ENCODE data around the gene GALNT17. TPM values are rescaled to one million over a fixed set of nuclear protein-coding genes. Genes with fewer than 3 reads are reported as not detected.

Gene GALNT17
- total RNA-seq, 1 experiment from 2014 or later, result not detected

DNA sequence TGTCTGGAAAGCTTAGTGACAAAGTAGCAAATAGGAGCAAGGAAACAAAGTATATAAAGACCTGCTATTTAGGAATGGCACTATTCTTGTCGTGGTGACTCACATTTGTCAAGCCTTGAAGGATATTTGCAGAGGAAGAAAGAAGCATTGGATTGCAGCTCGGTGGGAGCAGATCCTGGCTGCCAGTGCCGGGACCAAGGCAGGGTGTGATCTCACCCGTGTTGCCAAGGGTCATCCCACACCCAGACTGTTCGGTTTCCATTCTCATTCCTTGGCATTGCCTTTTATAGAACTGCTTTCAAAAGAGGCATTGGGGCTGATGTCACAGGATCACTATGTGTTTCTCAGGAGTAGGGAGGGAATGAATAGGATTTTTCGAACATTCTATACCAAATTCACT is 176.2 kb downstream of the GALNT17 start:
- POLR2A ChIA-PET (ENCODE audit: unreplicated experiment), result no interaction called here
- no peaks in the 10 kb centered on the region for H3F3A ChIP-seq (ENCODE audit: insufficient read depth, low read depth)
- no peaks in the 10 kb centered on the region for H3K4me1 ChIP-seq (replicated peaks; ENCODE audit: insufficient read depth)
- H3K9me2 ChIP-seq (ENCODE audit: insufficient read depth), result no peaks in the 10 kb centered on the region
- TF ChIP-seq EZH2 (IDR thresholded peaks at IDR 0.05; ENCODE audit: low read depth), result no peak
- TF ChIP-seq, protein P1, sequence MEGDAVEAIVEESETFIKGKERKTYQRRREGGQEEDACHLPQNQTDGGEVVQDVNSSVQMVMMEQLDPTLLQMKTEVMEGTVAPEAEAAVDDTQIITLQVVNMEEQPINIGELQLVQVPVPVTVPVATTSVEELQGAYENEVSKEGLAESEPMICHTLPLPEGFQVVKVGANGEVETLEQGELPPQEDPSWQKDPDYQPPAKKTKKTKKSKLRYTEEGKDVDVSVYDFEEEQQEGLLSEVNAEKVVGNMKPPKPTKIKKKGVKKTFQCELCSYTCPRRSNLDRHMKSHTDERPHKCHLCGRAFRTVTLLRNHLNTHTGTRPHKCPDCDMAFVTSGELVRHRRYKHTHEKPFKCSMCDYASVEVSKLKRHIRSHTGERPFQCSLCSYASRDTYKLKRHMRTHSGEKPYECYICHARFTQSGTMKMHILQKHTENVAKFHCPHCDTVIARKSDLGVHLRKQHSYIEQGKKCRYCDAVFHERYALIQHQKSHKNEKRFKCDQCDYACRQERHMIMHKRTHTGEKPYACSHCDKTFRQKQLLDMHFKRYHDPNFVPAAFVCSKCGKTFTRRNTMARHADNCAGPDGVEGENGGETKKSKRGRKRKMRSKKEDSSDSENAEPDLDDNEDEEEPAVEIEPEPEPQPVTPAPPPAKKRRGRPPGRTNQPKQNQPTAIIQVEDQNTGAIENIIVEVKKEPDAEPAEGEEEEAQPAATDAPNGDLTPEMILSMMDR (conservative IDR thresholded peaks at IDR 0.05), result no peak
- H3K27ac ChIP-seq, result no peak overlapping the region
- no peaks in the 10 kb centered on the region for H3K36me3 ChIP-seq (ENCODE audit: low read depth)
- no peaks in the 10 kb centered on the region for H3K79me2 ChIP-seq (ENCODE audit: low read depth)
- no peak overlapping the region for H3K4me2 ChIP-seq
- H2AFZ ChIP-seq, result no peak overlapping the region
- BruUV-seq (replicated peaks), result no TSS peak
- no peaks in the 10 kb centered on the region for H3K9me3 ChIP-seq (ENCODE audit: insufficient read depth, low read depth)
- no peaks in the 10 kb centered on the region for H4K20me1 ChIP-seq (ENCODE audit: insufficient read depth)
- no peak for DNase-seq
- no peak overlapping the region for H3K4me3 ChIP-seq
- intact Hi-C loops (cut with micrococcal nuclease; ENCODE audit: unreplicated experiment), result no loop called here
- CTCF ChIA-PET, result no interaction called here
- peaks cover 20% of the 10 kb centered on the region; the same call in 1 of the 2 replicates for H3K27me3 ChIP-seq (ENCODE audit: insufficient read depth, low read depth)

DNA sequence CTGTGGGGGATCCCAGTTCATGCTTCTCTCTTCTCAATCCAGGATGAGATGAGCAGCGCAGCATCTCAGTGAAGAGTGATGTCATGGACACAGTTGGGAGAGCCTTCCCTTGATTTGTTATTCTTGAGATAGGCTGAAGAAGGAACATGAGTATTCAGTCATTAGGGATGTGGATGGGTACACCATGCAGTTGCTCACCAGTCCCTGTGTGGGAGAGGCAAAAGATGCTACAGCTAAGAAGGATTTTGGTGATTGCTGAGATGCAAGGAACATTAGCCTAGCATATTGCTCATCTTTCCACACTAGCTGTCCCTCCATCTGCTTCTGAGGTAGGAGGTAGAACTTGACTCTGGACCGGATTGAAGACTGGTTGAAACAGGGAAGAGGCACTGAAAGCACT is 179.6 kb downstream of the GALNT17 start:
- no peak overlapping the region for H3K4me2 ChIP-seq
- H3K36me3 ChIP-seq (ENCODE audit: low read depth), result no peaks in the 10 kb centered on the region
- H3F3A ChIP-seq (ENCODE audit: insufficient read depth, low read depth), result no peaks in the 10 kb centered on the region
- no peaks in the 10 kb centered on the region for H3K27me3 ChIP-seq (ENCODE audit: insufficient read depth, low read depth)
- CTCF ChIA-PET, result no interaction called here
- H3K79me2 ChIP-seq (ENCODE audit: low read depth), result no peaks in the 10 kb centered on the region
- DNase-seq, result no peak
- no peaks in the 10 kb centered on the region for H3K9me2 ChIP-seq (ENCODE audit: insufficient read depth)
- H4K20me1 ChIP-seq (ENCODE audit: insufficient read depth), result no peaks in the 10 kb centered on the region
- no peaks in the 10 kb centered on the region for H3K9me3 ChIP-seq (ENCODE audit: insufficient read depth, low read depth)
- intact Hi-C loops (cut with micrococcal nuclease; ENCODE audit: unreplicated experiment), result no loop called here
- H3K27ac ChIP-seq, result no peak overlapping the region
- BruUV-seq (replicated peaks), result no TSS peak
- no peak for TF ChIP-seq EZH2 (IDR thresholded peaks at IDR 0.05; ENCODE audit: low read depth)
- TF ChIP-seq, protein P1 (conservative IDR thresholded peaks at IDR 0.05), result no peak
- no peaks in the 10 kb centered on the region for H3K4me1 ChIP-seq (replicated peaks; ENCODE audit: insufficient read depth)
- no peak overlapping the region for H3K4me3 ChIP-seq
- POLR2A ChIA-PET (ENCODE audit: unreplicated experiment), result no interaction called here
- H2AFZ ChIP-seq, result no peak overlapping the region

DNA sequence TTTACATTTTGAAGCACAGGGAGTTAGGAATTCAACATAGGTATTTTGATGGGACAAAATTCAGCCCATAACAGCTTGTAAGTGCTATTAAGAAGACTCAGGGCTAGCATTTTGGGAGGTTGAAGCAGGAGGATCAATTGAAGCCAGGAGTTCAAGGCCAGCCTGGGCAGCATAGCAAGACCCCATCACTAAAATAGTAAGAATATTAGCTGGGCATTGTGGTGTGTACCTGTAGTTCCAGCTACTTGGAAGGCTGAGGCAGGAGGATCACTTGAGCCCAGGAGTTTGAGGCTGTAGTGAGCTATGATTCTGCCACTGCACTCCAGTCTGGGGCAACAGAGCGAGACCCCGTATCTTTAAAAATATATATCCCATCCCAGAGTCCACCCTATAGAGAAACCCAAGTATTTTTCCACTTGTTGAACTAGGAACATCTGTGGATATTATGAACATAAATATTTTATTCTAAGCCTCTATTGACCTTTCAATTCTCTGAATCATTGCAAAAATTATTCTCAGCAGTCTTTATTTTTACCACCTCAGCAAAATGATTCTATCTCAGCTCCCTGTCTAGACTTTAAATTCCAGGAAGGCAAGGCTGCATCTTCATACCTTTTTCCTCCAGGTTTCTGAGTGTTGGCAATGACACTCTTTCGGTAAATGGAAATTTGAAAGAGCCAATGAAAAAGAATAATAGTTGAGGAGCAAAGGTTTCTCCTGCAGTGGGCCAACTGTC is 181.0 kb downstream of the GALNT17 start:
- H3K36me3 ChIP-seq (ENCODE audit: low read depth), result no peaks in the 10 kb centered on the region
- no peak overlapping the region for H3K4me3 ChIP-seq
- H3K4me2 ChIP-seq, result no peak overlapping the region
- ChIA-PET CTCF (no interaction called here), POLR2A (ENCODE audit: unreplicated experiment) (no interaction called here)
- no peaks in the 10 kb centered on the region for H3F3A ChIP-seq (ENCODE audit: insufficient read depth, low read depth)
- BruUV-seq (replicated peaks), result no TSS peak
- no peaks in the 10 kb centered on the region for H3K27me3 ChIP-seq (ENCODE audit: insufficient read depth, low read depth)
- H3K27ac ChIP-seq, result no peak overlapping the region
- no peaks in the 10 kb centered on the region for H3K9me3 ChIP-seq (ENCODE audit: insufficient read depth, low read depth)
- intact Hi-C loops (cut with micrococcal nuclease; ENCODE audit: unreplicated experiment), result no loop called here
- no peaks in the 10 kb centered on the region for H3K9me2 ChIP-seq (ENCODE audit: insufficient read depth)
- H3K4me1 ChIP-seq (replicated peaks; ENCODE audit: insufficient read depth), result no peaks in the 10 kb centered on the region
- no peak for DNase-seq
- H2AFZ ChIP-seq, result no peak overlapping the region
- H3K79me2 ChIP-seq (ENCODE audit: low read depth), result no peaks in the 10 kb centered on the region
- no peak for TF ChIP-seq EZH2 (IDR thresholded peaks at IDR 0.05; ENCODE audit: low read depth)
- TF ChIP-seq, protein P1 (conservative IDR thresholded peaks at IDR 0.05), result no peak
- no peaks in the 10 kb centered on the region for H4K20me1 ChIP-seq (ENCODE audit: insufficient read depth)
